HG03460 (cell line): ENCODE measurements around the gene SLC38A2.

Experiments
- ATAC-seq: cut with Tn5 transposase; IDR thresholded peaks from one replicate; pipeline ENCODE4 v1.9.1; 2021; ENCODE audit not compliant: unreplicated experiment

The SLC38A2 gene

GRCh38 chr12:46396826-46397225, 24.3 kb upstream of the SLC38A2 start:
- ATAC-seq, result no peak

DNA sequence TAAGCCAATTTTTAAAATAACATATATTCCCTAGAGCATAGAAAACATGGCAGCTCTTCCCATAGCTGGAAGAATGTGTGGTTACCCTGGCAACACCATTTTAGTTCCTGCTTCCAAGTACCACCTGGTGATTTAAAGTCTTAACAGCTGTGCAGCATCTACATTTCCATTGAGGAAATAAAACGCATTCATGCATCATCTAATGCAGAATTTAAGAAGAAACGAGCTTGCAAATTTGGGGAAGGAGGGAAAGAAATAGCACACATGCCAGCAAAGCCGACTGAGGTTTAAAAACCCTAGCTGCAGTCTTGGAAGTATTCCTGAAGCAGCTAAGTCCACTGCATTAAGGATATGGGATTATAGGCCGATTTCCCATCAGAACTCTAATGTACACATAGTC, 22.8 kb upstream of the SLC38A2 start:
- ATAC-seq, result no peak

DNA sequence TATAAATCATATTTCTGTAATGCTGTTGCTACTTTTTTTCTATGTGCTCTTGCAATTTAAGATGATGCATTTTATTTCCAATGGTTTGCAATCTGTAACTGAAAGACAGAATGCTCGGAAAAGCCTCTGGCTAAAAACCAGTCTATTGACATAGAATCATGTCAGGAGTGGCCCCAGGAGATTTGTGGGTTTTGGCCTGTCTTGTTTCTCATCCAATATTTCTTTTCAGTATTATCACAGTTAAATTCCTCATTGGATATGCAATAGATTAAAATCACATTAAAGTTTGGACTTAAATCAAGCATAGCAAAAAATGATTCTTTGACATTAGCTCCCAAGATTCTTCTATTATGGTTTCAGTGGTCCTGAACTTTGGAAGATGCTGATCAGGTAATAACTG, 19.1 kb upstream of the SLC38A2 start:
- ATAC-seq, result no peak

GRCh38 chr12:46390881-46391280, 18.3 kb upstream of the SLC38A2 start:
- no peak for ATAC-seq

DNA sequence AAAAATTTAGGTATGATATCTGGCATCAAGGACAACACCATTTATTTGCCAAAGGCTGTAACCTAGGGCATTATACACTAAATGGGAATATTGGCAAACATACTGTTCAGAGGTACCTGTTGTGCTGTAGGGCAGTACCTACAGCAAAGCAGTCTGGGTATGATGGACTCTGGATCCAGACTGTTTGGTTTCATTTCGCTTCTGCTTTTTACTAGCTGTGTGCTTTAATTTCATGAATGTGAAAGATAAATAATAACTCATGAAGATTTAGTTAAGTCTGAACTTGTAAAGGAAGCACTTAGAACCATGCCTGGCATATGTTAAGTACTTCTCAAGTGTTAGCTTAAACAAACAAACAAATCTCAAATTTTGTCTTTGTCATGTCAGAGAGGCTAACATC, 17.7 kb upstream of the SLC38A2 start:
- ATAC-seq, result no peak

DNA sequence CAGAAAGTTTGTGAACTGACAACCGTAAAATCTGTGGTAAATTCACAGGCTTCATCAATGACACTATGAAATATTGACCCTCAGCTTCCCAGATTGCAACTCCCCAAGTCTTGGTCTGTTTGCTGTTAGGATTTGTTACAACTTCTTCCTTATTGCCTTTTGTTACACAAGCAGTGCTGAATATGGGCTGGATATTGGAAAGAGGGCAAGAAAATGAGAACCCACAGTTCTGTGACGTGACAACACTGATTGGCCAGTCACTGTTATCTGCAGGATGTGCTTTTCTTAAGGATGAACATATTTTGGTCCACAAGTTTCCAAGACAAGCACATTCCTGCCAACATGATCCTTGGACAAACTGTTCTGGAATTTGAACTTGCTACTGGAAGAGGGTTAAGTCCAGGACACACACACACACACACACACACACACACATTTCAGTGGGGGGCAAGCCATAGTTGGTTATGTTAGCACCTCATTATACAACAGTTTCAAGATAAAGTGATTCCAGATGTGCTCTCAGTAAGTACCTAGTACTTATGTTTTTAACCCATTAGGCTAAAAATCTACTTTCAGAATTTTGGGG, 16.6 kb upstream of the SLC38A2 start:
- no peak for ATAC-seq

DNA sequence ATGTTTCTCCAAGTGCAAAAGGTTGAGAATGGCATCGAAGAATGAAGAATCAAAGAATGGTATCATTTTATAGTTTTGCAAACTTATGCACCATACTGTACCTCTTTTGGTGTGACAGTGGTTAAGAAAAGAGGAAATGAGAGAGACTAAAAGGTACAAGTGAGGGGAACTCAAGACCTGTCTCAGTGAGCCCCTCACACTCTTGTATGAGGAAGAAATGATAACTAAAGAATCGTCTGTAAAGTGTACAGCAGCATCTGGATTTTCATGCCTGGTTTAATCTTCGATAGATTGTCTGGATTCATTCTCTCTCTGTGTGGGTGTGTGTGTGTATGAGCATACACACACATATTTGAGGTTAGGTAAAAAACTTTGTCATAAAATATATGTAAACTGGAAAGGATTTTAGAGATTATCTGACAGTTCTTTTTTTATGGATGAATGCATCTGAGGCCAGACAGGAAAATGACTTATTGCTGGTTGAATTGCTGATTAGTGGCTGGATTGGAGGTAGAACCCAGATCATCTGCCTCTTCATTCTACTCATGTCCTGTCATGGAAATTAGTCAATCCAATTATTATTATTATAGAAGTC, 16.0 kb upstream of the SLC38A2 start:
- peak; percentile 56 for ATAC-seq

DNA sequence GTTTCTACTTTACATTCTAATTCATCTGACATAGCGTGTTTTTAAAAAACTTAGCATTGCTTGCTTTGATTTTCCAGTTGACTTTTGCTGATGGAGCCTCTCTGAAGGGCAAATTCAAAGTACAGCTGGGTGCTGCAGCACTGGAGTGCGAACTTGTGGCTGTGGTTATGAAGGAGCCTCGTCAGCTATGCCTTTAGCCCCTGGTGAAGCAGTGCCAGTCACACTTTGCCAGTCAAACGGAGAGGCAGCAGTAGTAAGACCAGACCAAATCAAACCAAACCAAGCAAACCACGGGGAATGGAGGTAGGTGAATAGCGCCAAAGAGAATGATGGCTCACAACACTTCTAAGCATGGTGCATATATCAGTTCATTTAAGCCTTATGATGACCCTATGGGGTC, 15.1 kb upstream of the SLC38A2 start:
- ATAC-seq, result peak; percentile 18

DNA sequence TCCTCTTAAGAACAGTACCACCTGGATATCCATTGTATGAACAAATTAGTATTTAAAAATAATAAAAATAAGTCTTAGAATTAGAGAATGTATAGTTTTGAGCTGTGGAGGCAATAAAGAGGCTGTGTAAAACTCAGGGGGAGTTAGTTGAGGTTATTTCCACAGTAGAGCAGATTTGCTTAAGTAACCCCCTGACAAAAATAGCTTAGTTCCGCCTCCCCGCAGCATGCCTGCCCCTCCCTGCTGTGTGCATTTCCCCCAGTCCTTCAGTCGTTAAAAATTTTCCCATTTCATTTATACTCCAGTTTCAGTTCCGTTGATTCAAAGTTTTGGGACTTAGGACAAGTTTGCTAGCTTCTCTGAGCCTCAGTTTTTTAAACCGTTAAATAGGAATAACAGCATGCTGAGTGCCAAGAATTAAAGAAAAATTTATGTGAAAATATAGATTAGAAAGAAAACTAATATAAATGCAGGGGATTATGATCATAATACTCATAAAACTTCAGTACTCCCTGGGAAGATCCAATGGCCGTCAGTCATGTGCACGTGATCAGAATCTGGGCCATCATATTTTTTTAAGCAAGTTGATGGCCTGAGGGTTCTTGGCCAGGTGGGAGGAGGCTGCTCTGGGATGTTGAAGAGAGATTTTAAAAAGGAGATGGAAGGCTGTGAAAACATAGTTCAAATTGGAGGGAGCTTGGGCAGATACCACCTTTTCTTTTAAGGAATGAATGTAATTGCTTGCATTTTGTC, 14.5 kb upstream of the SLC38A2 start:
- ATAC-seq, result peak; percentile 30

GRCh38 chr12:46386360-46386867, 13.8 kb upstream of the SLC38A2 start:
- no peak for ATAC-seq

DNA sequence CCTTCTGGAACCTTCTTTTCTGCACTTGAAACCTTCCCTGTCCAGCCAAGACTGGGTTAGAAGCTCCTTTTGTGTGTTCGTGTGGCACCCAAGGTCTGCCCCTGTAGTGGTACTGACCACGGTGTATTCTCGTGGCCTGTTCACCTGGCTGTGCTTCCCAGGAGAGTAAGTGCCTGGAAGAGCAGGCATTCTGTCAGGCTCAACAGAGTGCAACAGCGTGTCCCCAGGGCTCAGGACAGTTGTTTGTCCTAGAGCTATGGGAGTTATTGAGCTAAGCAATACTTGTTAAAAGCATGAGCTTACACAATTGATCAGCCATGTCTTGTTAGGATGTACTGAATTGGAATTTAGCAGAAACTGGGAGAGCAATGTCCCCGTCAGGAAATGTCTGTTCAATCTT, 12.9 kb upstream of the SLC38A2 start:
- ATAC-seq, result no peak

DNA sequence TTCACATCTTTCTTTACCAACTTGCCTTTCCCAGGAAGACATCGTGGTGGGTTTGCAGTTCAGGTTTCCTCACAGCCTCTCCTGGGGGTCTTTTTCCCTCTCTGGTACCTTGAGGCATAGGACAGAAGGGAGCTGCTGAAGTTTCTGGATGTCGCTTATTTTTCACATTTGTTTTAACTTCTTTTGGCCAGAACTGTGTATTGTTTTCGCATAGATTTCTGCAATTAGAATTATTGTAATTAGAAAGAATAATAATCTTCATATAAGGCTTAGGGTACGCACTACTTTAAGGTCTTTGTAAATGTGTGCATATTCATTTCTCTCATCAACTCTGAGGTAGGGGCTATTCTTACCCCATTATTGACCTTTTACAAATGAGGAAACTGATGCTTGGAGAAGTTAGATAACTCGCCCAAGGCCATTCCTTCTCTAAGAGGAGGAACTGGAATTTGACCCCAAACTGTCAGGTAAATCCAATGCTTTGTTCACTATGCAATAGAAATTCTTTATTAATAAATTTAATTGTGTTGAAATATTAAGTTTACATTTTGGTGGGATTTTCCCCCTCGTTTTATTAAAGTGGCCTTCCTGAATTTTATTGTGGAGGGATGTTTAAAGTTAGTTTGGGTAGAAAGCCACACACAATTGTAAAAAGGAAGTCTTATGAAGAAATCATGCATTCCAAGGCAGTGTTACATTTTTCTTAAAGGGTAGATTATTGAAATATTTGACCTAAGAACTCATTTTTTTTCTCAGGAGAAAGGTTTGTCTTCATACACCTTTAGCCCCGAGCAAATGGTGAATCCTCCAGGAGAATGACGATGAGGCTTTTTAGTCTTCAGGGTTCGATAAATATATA, 12.1 kb upstream of the SLC38A2 start:
- no peak for ATAC-seq

DNA sequence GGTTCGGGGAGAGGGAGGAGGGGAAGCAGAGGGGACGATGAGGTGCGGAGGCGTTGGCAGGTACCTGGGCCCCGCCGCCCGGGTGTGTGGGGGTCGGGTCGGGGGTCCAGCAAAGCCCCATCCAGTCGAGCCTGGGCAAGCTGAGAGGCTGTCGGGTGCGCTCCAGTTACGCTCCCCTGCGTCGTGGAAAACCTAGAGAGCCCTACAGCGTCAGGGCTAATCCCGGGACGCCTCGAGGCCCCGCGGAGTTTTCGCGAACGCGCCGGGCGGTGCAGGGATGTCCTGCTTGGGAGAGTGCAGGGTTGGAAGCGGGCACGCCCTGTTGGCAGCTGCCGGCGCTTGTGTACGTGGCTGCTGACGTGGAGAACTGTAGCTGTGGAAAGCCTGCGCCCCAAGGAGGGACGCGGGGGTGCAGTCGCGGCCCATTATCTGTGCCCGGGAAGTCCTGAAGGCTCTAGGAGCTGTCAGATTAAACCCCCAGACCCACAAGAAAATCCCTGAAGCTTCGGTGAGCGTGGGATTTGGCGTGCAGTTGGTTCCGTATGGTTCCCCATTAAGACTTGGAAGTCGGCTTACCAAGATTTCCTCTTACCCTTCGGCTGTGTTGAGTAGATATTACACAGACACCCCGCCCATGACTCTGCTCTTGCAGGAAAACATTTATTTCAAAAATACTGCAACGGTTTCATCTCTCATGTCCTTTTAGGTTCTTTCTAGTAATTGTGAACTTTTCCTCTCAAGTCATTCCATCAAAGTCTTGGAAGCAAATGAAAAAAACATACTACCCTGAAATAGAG, 11.3 kb upstream of the SLC38A2 start:
- peak; percentile 37 for ATAC-seq

DNA sequence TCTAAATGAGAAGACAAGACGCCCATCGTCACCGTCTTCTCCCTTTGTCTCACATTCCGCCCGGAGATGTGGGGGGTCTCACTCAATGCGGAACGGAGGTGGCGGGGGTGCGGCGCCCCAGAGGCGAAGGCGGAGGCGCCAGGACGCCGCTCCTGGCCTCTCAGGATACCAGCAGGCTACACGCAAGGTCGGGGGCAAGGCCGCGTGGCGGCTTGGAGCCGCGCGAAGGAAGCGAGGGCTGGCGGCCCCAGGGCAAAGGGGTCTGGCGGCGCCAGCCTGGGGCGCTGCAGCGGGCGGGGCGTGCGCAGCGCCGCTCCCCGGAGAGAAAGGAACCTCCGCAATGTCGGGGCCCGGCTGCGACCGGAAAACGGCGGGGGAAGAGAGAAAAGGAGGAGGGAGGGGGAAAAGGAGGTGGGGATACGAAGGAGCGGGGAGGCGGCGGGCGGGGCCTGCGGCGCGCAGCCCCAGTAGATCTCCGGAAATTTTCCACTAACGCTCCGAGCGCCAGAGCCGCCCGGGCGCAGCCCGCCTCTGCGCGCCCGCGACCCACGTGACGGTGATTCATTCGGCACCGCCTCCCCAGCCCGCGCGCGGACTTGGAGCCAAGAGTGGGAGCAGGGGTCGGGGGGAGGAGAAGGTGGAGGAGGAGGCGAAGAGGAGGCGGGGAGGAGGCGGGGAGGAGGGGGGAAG, 10.5 kb upstream of the SLC38A2 start:
- ATAC-seq, result peak; percentile 65

GRCh38 chr12:46382408-46382963, 9.9 kb upstream of the SLC38A2 start:
- no peak for ATAC-seq

- no peak for ATAC-seq
Observed at GRCh38 chr12:46380881-46381280, 8.3 kb upstream of the SLC38A2 start.

DNA sequence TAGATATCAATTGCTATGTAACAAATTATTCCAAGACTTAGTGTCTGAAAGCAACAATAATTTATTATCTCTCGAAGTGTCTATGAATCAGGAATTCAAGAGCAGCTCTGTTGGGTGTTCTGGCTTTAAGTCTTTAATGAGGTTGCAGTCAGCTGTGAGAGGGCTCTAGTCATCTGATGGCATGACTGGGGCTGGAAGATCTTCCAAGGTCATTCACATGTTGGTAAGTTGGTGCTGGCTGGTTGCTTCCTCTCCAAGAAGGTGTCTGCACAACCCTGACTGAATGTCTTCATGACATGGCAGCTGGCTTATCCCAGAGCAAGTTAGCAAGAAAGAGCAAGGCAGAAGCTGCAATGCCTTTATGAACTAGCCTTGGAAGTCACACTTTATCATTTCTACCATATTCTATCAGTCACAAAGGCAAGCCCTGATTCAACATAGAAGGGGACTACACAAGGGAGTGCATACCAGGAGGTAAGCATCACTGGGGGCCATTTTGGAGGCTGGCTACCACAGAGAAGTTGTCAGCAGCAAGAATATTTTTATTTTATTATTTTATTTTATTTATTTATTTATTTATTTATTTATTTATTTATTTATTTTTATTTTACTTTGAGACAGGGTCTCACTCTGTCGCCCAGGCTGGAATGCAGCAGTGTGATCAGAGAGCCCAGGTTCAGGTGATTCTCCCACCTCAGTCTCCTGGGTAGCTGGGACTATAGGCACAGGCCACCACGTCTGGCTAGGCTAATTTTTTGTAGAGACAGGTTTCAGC, 7.6 kb upstream of the SLC38A2 start:
- ATAC-seq, result no peak

DNA sequence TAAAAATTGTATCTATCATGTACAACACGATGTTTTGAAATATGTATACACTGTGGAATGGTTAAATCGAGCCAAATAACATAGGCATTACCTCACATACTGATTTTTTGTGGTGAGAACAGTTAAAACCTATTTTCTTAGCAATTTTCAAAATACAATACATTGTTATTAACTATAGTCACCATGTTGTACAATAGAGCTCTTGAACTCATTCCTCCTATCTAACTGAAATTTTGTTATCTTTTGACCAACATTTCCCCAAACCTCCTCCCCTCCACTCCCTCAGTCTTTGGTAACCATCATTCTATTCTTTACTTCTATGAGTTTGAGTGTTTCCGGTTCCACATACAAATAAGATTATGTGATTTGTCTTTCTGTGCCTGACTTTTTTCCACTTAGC, 6.8 kb upstream of the SLC38A2 start:
- no peak for ATAC-seq

DNA sequence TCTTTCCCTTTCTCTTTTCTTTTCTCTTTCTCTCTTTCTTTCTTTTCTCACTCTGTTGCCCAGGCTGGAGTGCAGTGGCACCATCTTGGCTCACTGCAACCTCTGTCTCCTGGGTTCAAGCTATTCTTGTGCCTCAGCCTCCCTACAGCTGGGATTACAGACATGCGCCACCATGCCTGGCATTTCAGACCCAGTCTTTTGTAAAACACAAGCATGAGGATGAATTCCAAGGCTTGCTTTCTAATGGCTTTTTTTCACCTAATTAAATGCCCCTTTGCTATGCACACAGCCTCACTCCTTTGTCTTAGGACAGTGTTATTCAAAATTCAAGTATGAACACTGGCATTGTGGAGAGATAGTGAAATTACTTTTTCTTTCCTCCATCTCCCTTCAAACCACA, 6.0 kb upstream of the SLC38A2 start:
- ATAC-seq, result no peak
